SK-N-MC (cell line): ENCODE data around the gene NLRP6.

Experiments
- DNase-seq: peaks from one replicate; pipeline ENCODE4 v3.0.0-alpha.2; 2011; ENCODE audit warnings: low read depth, low spot score
- H3K27ac ChIP-seq: fragments of 200-600 bp; sonication (generic); 2 replicates; pipeline ENCODE4 v1.5.1; 2016; ENCODE audit warnings: mixed run types
- H3K36me3 ChIP-seq: fragments of 200-600 bp; sonication (generic); 2 replicates; pipeline ENCODE4 v1.6.1; 2017; ENCODE audit warnings: antibody characterized with exemption, low read length, mixed read lengths; ENCODE audit not compliant: insufficient read depth
- H3K4me3 ChIP-seq: fragments of 200-600 bp; sonication (generic); 2 replicates; pipeline ENCODE4 v1.5.1; 2016
- H3K9ac ChIP-seq: fragments of 200-600 bp; sonication (generic); 2 replicates; pipeline ENCODE4 v1.8.0; 2017; ENCODE audit warnings: mixed run types, mixed read lengths; ENCODE audit not compliant: insufficient read length
- H3K9me3 ChIP-seq: fragments of 200-600 bp; sonication (generic); 2 replicates; pipeline ENCODE4 v1.6.1; 2017; ENCODE audit warnings: low read depth, mild to moderate bottlenecking, antibody characterized with exemption, low read length, moderate library complexity, mixed read lengths
- EZH2 ChIP-seq: fragments of 200-600 bp; sonication (generic); IDR thresholded peaks from one replicate; pipeline ENCODE4 v1.6.1; 2017; ENCODE audit warnings: antibody characterized with exemption
- FOXP2 ChIP-seq: optimal IDR thresholded peaks from 2 replicates; pipeline ENCODE3; 2011; ENCODE audit warnings: mild to moderate bottlenecking, moderate library complexity; ENCODE audit not compliant: insufficient read depth; ENCODE audit errors: extremely low read length, control extremely low read depth
- POLR2AphosphoS5 ChIP-seq: IDR thresholded peaks from 2 replicates; pipeline ENCODE4 v1.6.1; 2012; ENCODE audit warnings: mild to moderate bottlenecking, low read depth, low read length, borderline replicate concordance

The NLRP6 gene

GRCh38 chr11:253160-253885 lies 24.9 kb upstream of the NLRP6 start:
- no peak overlapping the region for H3K27ac ChIP-seq
- H3K9me3 ChIP-seq: no peaks in the 10 kb centered on the region
- DNase-seq: no peak
- H3K4me3 ChIP-seq: no peak overlapping the region
- TF ChIP-seq POLR2AphosphoS5: no peak
- TF ChIP-seq FOXP2: no peak
- TF ChIP-seq EZH2: no peak
- H3K9ac ChIP-seq: no peak overlapping the region
- H3K36me3 ChIP-seq: peaks cover 43% of the 10 kb centered on the region

GRCh38 chr11:253886-254270 lies 24.3 kb upstream of the NLRP6 start:
- Histone ChIP-seq H3K4me3 (no peak overlapping the region), H3K36me3 (peaks cover 38% of the 10 kb centered on the region), H3K9me3 (no peaks in the 10 kb centered on the region), H3K27ac (no peak overlapping the region), H3K9ac (no peak overlapping the region)
- no peak for DNase-seq
- TF ChIP-seq POLR2AphosphoS5 (no peak), FOXP2 (no peak), EZH2 (no peak)

GRCh38 chr11:255176-255575 lies 23.0 kb upstream of the NLRP6 start:
- TF ChIP-seq POLR2AphosphoS5: no peak
- no peak for TF ChIP-seq FOXP2
- no peak for TF ChIP-seq EZH2
- Histone ChIP-seq H3K36me3 (peaks cover 33% of the 10 kb centered on the region), H3K9ac (peak overlapping the region; percentile 34), H3K4me3 (no peak overlapping the region), H3K9me3 (no peaks in the 10 kb centered on the region), H3K27ac (peak overlapping the region; percentile 77)
- peak; percentile 75 for DNase-seq

- Histone ChIP-seq H3K4me3 (no peak overlapping the region), H3K9me3 (no peaks in the 10 kb centered on the region), H3K27ac (peak overlapping the region; percentile 77; the same call in 1 of the 2 replicates), H3K9ac (no peak overlapping the region), H3K36me3 (peaks cover 27% of the 10 kb centered on the region)
- DNase-seq: no peak
- TF ChIP-seq POLR2AphosphoS5: no peak
- no peak for TF ChIP-seq FOXP2
- TF ChIP-seq EZH2: no peak
Observed at GRCh38 chr11:255816-256215, 22.4 kb upstream of the NLRP6 start.

- Histone ChIP-seq H3K27ac (no peak overlapping the region), H3K9me3 (no peaks in the 10 kb centered on the region), H3K36me3 (peaks cover 14% of the 10 kb centered on the region), H3K9ac (no peak overlapping the region), H3K4me3 (no peak overlapping the region)
- TF ChIP-seq POLR2AphosphoS5 (no peak), FOXP2 (no peak), EZH2 (no peak)
- DNase-seq: no peak
Observed at GRCh38 chr11:256952-257737, 21.1 kb upstream of the NLRP6 start.

- TF ChIP-seq EZH2 (no peak), FOXP2 (no peak)
- H3K4me3 ChIP-seq: no peak overlapping the region
- no peaks in the 10 kb centered on the region for H3K9me3 ChIP-seq
- no peak for DNase-seq
- H3K9ac ChIP-seq: no peak overlapping the region
- peaks cover 6% of the 10 kb centered on the region; the same call in 1 of the 2 replicates for H3K36me3 ChIP-seq
- H3K27ac ChIP-seq: no peak overlapping the region
Observed at GRCh38 chr11:257766-258493, 20.3 kb upstream of the NLRP6 start.

- no peak for DNase-seq
- no peak overlapping the region for H3K27ac ChIP-seq
- no peak overlapping the region for H3K9ac ChIP-seq
- no peak for TF ChIP-seq EZH2
- no peak for TF ChIP-seq FOXP2
- no peak for TF ChIP-seq POLR2AphosphoS5
- H3K36me3 ChIP-seq: no peaks in the 10 kb centered on the region
- no peaks in the 10 kb centered on the region for H3K9me3 ChIP-seq
- H3K4me3 ChIP-seq: no peak overlapping the region
Observed at GRCh38 chr11:259413-259812, 18.8 kb upstream of the NLRP6 start.

- Histone ChIP-seq H3K4me3 (no peak overlapping the region), H3K27ac (no peak overlapping the region), H3K9ac (no peak overlapping the region), H3K36me3 (no peaks in the 10 kb centered on the region), H3K9me3 (0 out of 2 replicates have a peak, but pooled peaks cover 2% of the 10 kb centered on the region)
- TF ChIP-seq EZH2 (no peak), POLR2AphosphoS5 (no peak), FOXP2 (no peak)
- DNase-seq: no peak
Observed at GRCh38 chr11:261624-262023, 16.6 kb upstream of the NLRP6 start.
